Motor neuron (in vitro differentiated cells): ENCODE results near the gene TRIP12. TPM values are rescaled to one million over a fixed set of nuclear protein-coding genes. Genes with fewer than 3 reads are reported as not detected.
A peak's percentile ranks its signal among the peaks of the same experiment; 100 is the strongest.
"Not testable (repeated sequence)": the region's sequence is repeated elsewhere in the genome, so short reads cannot be mapped to it uniquely, and the experiment has no call there.

Experiments used
- ATAC-seq, 8 experiments: fragments of 200-7000 bp; cut with Tn5 transposase; replicated peaks in 6 of 8; 2 replicates each; pipeline ENCODE4 v1.8.0; 2021; ENCODE audit warnings: mild to moderate bottlenecking in 8 of 8, moderate library complexity in 8 of 8
- H3K27ac ChIP-seq, 2 donors: fragments of 250-450 bp; sonication (Bioruptor Pico); 2 replicates each; pipeline ENCODE4 v1.9.0; 2021; ENCODE audit warnings: antibody characterized with exemption in 2 of 2, mild to moderate bottlenecking in 2 of 2, moderate library complexity in 1 of 2
- H3K4me1 ChIP-seq, 2 donors: fragments of 250-450 bp; sonication (Bioruptor Pico); replicated peaks in 1 of 2; 2 replicates each; pipeline ENCODE4 v1.6.1; 2021; ENCODE audit warnings: antibody characterized with exemption in 2 of 2, mild to moderate bottlenecking in 2 of 2, moderate library complexity in 1 of 2
- H3K4me3 ChIP-seq, 5 donors: fragments of 250-450 bp; sonication (Bioruptor Pico); 2 replicates each; pipeline ENCODE4 v1.9.0; 2021; ENCODE audit warnings: antibody characterized with exemption in 5 of 5, mild to moderate bottlenecking in 5 of 5, moderate library complexity in 4 of 5
- WGBS, 10 experiments: fragments of 450-650 bp; shearing (Covaris generic); methylation state at CpG; one replicate each; pipeline ENCODE4 v1.0.0; 2022; 5-methylcytosine and 5-hydroxymethylcytosine counted together
- in situ Hi-C, 9 experiments: fragments of 400-800 bp; cut with MboI; loops; one replicate each; pipeline ENCODE4 v1.15.0; 2021; ENCODE audit warnings: low sequenced_read_pairs in 9 of 9, low pct_unique_long_range_greater_than_20kb in 2 of 9; ENCODE audit not compliant: unreplicated experiment in 9 of 9
- total RNA-seq, 8 experiments: library from RNA; unstranded; fragments of 300-600 nt; gene quantifications; 2 replicates each; pipeline versions ENCODE4 v1.2.3 to v1.2.4, GENCODE V29; 2022

Gene TRIP12
- total RNA-seq, 8 experiments from 2014 or later, result 65.2 to 295 (median 126) TPM

DNA sequence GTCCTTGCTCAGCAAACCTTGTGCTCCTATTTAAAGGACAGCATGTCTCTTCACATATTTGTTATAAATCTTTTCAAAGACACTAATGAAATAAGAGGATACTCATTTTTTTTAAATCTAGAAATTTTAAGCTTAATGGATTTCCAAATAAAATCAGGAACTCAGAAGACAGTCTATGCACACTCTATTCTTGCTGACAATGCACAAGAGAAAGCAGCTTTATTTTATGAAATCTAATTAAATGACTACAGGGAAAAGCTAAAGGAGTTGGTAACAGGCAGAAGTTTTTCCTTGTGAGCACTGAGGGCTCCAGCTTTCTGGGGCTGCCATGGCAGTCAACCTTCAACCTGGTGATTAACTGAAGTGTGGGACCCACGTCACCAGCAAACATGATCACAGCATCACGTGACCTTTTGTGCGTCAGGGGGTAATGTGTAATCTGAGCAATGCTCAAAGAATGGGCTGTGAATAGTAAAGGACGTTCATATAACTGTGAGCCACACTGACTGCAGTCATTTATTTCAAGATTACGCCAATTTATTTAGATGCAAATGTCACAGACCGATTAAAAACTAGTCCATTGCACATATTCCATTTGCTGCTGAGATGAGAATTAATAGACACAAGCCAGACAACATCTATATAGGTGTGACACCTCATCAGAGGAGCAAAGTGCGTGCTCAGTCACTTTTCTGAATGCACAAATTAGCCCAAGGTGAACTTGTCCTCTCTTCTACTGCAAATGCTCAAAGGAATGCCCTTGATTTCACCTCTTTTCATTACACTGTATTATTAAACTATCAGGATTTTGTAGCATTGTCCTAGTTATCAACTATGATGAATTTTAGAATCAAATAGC is 195.9 kb downstream of the TRIP12 start:
- WGBS, 10 experiments, result 0 to 73% (median 44%) methylated on average over 1 to 7 of the region's 7 CpGs; no CpG with 5 or more reads in 2 of the 10 experiments
- in situ Hi-C loops, result no loop called here
- no peak overlapping the region for H3K27ac ChIP-seq
- ATAC-seq, result peak; percentile 65 to 98 (median 98)
- H3K4me3 ChIP-seq, result no peak overlapping the region
- H3K4me1 ChIP-seq, result peaks cover 0 to 11% of the 10 kb centered on the region in 2 donors

DNA sequence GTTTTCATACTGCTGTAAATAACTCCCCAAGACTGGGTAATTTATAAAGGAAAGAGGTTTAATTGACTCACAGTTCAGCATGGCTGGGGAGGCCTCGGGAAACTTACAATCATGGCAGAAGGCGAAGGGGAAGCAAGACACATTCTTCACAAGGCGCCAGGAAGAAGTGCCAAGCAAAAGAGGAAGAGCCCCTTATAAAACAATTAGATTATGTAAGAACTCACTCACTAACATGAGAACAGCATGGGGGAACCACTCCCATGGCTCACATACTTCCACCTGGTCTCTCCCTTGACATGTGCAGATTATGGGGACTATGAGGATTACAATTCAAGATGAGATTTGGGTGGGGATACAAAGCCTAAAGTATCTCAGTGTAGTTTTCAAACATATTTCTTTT is 198.6 kb downstream of the TRIP12 start:
- in situ Hi-C loops, result loop anchor here in 2 of 9 experiments (25.0 kb wide), 1 partner anchor 1036 kb away; no protein-coding TSS in a partner anchor
- H3K27ac ChIP-seq, H3K4me3 ChIP-seq, ATAC-seq: not testable (repeated sequence)
- H3K4me1 ChIP-seq, result peaks cover 0 to 11% of the 10 kb centered on the region in 2 donors
- WGBS, 10 experiments, result 60 to 100% (median 91%) methylated on average over 1 to 3 of the region's 3 CpGs; no CpG with 5 or more reads in 1 of the 10 experiments

DNA sequence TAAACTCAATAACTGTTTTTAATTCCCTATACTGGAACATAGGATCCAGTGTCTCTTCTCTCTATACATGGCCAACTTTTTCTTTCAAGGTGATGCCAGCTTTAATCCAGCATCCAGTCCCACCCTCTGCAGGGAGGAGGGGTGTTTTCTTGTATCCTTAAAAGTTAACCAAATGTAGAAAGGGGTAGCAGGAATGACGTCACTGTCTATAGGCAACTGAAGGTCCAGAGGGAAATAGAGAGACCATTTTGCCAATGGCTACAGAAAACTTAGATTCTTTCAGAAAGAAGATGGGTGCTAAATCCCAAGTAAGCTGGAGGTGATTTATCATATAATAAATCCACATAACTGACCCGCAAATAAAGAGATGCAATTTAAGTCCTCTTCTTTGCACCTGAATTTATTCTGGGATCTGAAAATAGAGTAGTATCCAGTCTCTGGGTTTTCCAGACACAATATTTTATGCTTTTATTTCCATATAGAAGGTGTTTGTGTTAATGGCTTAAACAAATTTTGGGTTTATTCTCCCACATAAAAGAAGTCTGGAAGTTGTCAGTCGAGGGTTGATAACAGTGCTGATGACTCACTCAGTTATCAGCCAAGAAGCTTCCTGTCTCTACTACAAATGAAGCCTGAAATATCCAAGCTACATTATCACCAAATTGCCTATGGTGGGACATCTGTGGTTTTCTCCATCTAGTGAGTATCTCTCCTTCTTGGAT is 201.7 kb downstream of the TRIP12 start:
- 20 to 94% (median 56%) methylated on average over 1 to 3 of the region's 3 CpGs; no CpG with 5 or more reads in 1 of the 10 experiments for WGBS, 10 experiments
- no peak for ATAC-seq
- in situ Hi-C loops, result loop anchor here in 2 of 9 experiments (25.0 kb wide), 1 partner anchor 1033 kb away; no protein-coding TSS in a partner anchor
- Histone ChIP-seq H3K4me3 (no peak overlapping the region), H3K27ac (no peak overlapping the region), H3K4me1 (peaks cover 4% of the 10 kb centered on the region in 2 donors)

DNA sequence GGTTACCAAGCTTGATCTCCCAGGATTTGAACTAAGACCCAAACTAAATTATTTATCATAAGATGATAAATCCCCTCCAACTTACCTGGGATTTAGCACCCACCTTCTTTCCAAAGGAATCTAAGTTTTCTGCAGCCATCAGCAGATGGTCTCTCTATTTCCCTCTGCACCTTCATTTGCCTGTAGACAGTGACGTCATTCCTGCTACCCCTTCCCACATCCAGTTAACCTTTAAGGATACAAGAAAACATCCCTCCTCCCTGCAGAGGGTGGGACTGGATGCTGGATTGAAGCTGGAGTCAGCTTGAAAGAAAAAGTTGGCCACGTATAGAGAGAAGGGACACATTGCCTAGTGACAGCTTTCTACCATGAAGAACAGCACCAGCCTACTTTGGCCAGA is 203.8 kb downstream of the TRIP12 start:
- Histone ChIP-seq H3K4me3 (no peak overlapping the region), H3K27ac (no peak overlapping the region), H3K4me1 (peaks cover 4 to 5% of the 10 kb centered on the region in 2 donors)
- no peak for ATAC-seq
- 0 to 67% (median 36%) methylated on average over 1 to 2 of the region's 2 CpGs; no CpG with 5 or more reads in 3 of the 10 experiments for WGBS, 10 experiments
- in situ Hi-C loops, result loop anchor here in 2 of 9 experiments (25.0 kb wide), 1 partner anchor 1031 kb away; no protein-coding TSS in a partner anchor

DNA sequence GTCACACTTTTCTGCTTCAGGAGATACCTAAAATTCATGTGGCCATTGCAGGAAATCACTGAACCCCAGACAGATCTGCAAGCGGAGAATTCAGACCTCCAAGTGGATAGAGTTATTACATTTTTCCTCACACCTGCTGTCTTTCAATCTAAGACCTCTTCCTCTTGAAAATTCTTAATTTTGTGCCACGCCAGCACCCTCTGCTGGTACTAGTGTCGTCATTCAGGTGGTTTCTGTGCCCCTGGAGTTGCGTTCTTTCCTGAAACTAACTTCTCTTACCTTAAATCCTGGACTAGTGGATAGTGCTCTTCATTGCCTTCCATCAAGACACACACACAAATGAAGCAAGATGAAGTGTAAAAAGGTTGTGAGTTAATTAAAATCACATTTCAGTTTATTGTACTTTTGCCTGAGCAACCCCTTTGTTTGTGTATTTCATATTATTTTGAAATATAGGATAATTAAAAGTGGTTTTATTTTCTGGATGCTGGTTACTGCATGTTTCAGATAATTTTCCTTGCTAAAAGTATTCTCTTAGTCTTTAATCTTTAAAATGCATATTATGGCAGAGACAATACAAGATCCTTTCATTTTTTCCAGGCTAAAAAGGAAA is 205.8 kb downstream of the TRIP12 start:
- no peak for ATAC-seq

DNA sequence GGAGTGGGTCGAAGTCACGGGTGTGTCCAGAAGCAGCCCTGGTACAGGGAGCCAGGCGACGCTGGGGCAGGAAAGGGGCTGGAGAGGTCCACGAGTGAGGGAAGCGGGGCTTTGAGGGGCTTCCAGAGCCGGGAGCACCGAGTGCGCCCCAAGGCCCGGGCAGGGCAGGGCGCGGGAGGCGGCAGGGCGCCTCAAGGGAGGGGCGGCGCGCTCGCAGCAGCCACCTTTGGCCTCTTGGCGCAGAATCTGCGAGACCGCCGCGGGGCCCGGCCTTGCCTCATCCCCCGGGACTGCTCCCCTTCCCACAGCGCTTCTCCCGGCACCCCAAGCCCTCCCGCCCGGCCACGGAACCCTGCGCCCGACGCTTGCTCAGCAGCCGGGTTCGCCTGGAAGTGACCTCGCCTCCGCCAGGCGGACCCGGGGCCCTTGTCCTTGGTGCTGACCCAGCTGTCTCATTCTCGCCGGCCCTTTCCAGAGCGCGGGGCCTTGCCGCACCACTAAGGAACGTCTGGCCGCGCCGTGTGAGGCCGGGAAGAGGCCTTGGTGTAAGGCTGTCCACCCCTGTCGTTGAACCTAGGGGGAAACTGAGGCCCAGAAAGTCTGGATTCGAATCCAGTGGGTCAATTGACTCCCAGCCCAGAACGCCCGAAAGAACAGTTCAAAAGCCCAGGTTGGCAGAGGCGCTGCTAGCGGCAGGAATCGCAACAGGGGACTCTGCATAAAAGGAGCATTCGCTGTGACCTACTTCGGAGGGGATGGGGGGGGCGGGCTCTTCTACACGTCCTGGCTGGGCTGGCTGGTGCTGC is 206.9 kb downstream of the TRIP12 start:
- Histone ChIP-seq H3K4me3 (peak overlapping the region; percentile 59 to 94 (median 64)), H3K27ac (peak overlapping the region; percentile 39 to 77), H3K4me1 (peaks cover 6 to 16% of the 10 kb centered on the region in 2 donors)
- ATAC-seq, result peak; percentile 29 to 70 (median 62)
- 0 to 8% methylated on average over 1 to 10 of the region's 60 CpGs; no CpG with 5 or more reads in 8 of the 10 experiments for WGBS, 10 experiments
- in situ Hi-C loops, result loop anchor here in 2 of 9 experiments (25.0 kb wide), 1 partner anchor 1028 kb away; no protein-coding TSS in a partner anchor

More for the DNA sequence above, 205.8 kb downstream of the TRIP12 start:
- in situ Hi-C loops, result loop anchor here in 2 of 9 experiments (25.0 kb wide), 1 partner anchor 1029 kb away; no protein-coding TSS in a partner anchor
- 0 to 50% (median 9%) methylated on average over 2 to 4 of the region's 4 CpGs; no CpG with 5 or more reads in 2 of the 10 experiments for WGBS, 10 experiments
- Histone ChIP-seq H3K27ac (no peak overlapping the region), H3K4me1 (peaks cover 6 to 15% of the 10 kb centered on the region in 2 donors), H3K4me3 (peak overlapping the region in 2 of 5 donors; percentile 15 to 94)

DNA sequence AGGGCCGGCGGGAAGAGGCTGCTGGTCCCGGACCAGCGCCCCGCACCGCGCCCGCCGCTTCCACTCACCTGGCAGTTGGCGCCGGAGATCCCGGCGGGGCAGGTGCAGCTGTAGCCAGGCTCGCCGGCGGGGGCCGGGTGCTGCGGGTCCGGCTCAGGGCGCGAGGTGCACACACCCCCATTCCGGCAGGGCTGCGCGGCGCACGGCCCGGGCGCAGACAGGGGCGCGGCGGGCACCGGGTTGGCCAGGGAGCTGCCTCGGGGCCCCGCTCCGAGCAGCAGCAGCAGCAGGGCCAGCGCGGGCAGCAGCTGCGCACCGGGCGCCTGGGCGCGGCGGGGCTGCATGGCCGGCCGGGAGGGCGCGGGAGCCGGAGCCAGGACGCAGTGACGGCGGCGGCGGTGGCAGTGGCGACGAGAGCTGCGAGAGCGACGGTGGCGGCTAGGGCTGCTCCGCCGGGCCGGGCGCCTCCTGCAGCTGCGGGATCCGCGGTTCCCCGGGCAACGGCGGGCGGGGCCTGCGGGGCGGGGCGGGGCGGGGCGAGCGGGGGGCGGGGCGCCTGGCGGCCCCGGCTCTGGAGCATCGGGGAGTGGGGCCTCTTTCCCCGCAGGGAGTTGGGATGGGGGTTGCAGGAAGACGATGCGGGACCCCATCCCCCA is 207.6 kb downstream of the TRIP12 start, which contains the start of gene DNER:
DNER (minus strand) TSS at position 476 of the 656 bp plus-strand sequence; CDS start at position 344, 132 bp downstream.
- peak; percentile 53 to 80 (median 76) for ATAC-seq
- Histone ChIP-seq H3K4me3 (peak within 1 kb of the TSS; percentile 59 to 94 (median 64)), H3K27ac (peak within 1 kb of the TSS; percentile 39 to 77), H3K4me1 (peaks cover 6 to 16% of the 10 kb centered on the region in 2 donors)
- 0% methylated on average over 2 of the region's 84 CpGs; no CpG with 5 or more reads in 9 of the 10 experiments for WGBS, 10 experiments
- in situ Hi-C loops, result loop anchor here in 2 of 9 experiments (25.0 kb wide), 1 partner anchor 1027 kb away; no protein-coding TSS in a partner anchor

Other genes starting within 250 kb of the TRIP12 start
- 100 to 1,000 TPM in 1 of 8 experiments, 10 to 100 TPM in 5, 1 to 10 TPM in 1, under 1 TPM in 1; 0.52 to 102 (median 62.3) TPM for gene DNER, start 207.5 kb downstream of the TRIP12 start, total RNA-seq
- 10 to 100 TPM in 1 of 8 experiments, 1 to 10 TPM in 7; 2.3 to 13.8 (median 4.1) TPM for gene FBXO36, start 494 bp upstream of the TRIP12 start, total RNA-seq
- 10 to 100 TPM in 5 of 8 experiments, under 1 TPM in 3; 0.10 to 59.9 (median 26.5) TPM for gene SLC16A14, start 146.9 kb upstream of the TRIP12 start, total RNA-seq